Inflammatory macrophage treated with lipopolysaccharide for 4 hours (primary cell): Measurements from ENCODE around the gene ATM.

ENCODE experiments used
- DNase-seq: peaks from one replicate; pipeline ENCODE4 v3.0.0-alpha.2; 2020

The ATM gene, protein sequence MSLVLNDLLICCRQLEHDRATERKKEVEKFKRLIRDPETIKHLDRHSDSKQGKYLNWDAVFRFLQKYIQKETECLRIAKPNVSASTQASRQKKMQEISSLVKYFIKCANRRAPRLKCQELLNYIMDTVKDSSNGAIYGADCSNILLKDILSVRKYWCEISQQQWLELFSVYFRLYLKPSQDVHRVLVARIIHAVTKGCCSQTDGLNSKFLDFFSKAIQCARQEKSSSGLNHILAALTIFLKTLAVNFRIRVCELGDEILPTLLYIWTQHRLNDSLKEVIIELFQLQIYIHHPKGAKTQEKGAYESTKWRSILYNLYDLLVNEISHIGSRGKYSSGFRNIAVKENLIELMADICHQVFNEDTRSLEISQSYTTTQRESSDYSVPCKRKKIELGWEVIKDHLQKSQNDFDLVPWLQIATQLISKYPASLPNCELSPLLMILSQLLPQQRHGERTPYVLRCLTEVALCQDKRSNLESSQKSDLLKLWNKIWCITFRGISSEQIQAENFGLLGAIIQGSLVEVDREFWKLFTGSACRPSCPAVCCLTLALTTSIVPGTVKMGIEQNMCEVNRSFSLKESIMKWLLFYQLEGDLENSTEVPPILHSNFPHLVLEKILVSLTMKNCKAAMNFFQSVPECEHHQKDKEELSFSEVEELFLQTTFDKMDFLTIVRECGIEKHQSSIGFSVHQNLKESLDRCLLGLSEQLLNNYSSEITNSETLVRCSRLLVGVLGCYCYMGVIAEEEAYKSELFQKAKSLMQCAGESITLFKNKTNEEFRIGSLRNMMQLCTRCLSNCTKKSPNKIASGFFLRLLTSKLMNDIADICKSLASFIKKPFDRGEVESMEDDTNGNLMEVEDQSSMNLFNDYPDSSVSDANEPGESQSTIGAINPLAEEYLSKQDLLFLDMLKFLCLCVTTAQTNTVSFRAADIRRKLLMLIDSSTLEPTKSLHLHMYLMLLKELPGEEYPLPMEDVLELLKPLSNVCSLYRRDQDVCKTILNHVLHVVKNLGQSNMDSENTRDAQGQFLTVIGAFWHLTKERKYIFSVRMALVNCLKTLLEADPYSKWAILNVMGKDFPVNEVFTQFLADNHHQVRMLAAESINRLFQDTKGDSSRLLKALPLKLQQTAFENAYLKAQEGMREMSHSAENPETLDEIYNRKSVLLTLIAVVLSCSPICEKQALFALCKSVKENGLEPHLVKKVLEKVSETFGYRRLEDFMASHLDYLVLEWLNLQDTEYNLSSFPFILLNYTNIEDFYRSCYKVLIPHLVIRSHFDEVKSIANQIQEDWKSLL (N-terminal part only)

DNA sequence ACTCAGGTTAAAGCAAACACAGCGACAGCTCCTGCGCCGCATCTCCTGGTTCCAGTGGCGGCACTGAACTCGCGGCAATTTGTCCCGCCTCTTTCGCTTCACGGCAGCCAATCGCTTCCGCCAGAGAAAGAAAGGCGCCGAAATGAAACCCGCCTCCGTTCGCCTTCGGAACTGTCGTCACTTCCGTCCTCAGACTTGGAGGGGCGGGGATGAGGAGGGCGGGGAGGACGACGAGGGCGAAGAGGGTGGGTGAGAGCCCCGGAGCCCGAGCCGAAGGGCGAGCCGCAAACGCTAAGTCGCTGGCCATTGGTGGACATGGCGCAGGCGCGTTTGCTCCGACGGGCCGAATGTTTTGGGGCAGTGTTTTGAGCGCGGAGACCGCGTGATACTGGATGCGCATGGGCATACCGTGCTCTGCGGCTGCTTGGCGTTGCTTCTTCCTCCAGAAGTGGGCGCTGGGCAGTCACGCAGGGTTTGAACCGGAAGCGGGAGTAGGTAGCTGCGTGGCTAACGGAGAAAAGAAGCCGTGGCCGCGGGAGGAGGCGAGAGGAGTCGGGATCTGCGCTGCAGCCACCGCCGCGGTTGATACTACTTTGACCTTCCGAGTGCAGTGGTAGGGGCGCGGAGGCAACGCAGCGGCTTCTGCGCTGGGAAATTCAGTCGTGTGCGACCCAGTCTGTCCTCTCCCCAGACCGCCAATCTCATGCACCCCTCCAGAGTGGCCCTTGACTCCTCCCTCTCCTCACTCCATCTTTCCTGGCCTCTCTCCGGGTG is at the start of gene ATM, which contains the start of gene NPAT:
Gene ATM, plus strand, starts transcription at position 494 of the 774 bp plus-strand sequence. CDS start 4,558 bp downstream, outside the sequence.
Gene NPAT, minus strand, starts transcription at position 65 of the 774 bp plus-strand sequence. CDS start 102 bp downstream, outside the sequence.
- peak; percentile 100 for DNase-seq

- no peak for DNase-seq
Observed at GRCh38 chr11:108177570-108177969, 45.3 kb upstream of the ATM start.

GRCh38 chr11:108193725-108194124 is 29.1 kb upstream of the ATM start:
- no peak for DNase-seq

DNA sequence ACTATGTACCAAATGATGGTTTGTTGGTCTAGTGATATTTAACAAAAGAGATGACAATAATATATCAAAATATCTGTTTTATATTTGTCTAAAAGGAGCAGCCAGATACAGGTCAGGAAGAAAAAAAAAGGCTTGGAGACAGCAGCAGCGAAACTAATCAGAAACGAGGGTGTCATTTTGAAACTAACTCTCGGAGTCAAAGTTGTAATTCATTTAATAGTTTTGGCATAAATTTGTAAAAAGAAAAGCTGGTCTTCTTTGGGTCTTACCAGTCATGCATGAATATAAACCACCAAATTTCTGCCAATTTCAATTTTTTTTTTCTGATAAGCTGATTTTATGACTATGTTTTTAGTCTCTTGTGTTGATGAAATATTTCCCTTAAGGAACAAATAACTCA is 26.0 kb upstream of the ATM start:
- DNase-seq: no peak

DNA sequence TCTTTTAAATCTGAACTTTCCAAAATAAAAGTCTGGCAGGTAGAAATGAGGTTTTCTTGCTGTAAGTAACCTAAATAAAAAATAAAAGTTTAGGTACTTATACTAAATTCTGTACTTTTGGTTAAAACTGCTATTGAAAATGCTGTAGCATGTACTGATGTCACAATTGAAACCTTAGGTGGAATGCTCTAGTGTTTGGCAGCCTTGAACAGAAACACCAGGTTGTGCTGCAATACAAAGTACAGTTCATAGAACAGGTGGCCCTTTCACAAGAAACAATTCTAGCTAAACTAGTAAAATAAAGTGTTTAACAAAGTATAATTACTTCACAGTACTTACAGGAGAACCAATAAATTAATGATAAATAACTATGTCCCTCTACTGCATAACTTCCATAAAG is 25.5 kb upstream of the ATM start:
- DNase-seq: no peak

- DNase-seq: no peak
Observed at GRCh38 chr11:108198833-108199232, 24.0 kb upstream of the ATM start.

GRCh38 chr11:108199446-108200321 is 23.2 kb upstream of the ATM start:
- DNase-seq: peak; percentile 91

GRCh38 chr11:108203075-108203474 is 19.8 kb upstream of the ATM start:
- peak; percentile 40 for DNase-seq

- DNase-seq: no peak
Observed at GRCh38 chr11:108204376-108204775, 18.5 kb upstream of the ATM start.

- no peak for DNase-seq
Observed at GRCh38 chr11:108204929-108205499, 17.9 kb upstream of the ATM start.

- DNase-seq: no peak
Observed at GRCh38 chr11:108206171-108206570, 16.7 kb upstream of the ATM start.

- no peak for DNase-seq
Observed at GRCh38 chr11:108206969-108207682, 15.7 kb upstream of the ATM start.

- DNase-seq: no peak
Observed at GRCh38 chr11:108207683-108208060, 15.2 kb upstream of the ATM start.

DNA sequence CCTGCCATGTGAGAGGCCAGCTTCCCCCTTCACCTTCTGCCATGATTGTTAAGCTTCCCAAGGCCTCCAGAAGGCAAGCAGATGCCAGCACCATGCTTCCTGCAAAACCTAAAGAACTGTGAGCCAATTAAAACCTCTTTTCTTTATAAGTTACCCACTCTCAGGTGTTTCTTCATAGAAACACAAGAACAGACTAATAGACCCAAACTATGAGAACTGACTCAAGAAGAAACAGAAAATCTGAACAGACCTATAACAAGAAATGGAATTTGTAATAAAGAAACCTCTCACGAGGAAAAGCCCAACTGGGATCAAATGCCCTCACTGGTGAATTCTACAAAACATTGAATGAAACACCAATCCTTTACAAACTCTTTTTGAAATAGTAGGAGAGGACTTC is 12.4 kb upstream of the ATM start:
- DNase-seq: no peak

DNA sequence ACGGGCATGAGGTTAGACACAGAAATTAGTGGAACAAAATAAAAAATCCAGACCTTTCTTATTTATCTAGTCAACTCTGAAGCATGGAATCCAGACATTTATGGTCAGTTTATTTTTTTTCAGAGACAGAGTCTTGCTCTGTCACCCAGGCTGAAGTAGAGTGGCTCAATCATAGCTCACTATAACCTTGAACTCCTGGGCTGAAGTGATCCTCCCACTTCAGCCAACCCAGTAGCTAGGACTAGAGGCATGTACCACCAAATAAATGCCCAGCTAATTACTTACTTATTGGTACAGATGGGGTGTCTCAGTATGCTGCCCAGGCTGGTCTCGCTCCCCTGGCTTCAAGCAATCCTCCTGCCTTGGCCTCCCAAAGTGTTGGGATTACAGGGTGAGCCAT is 9.1 kb upstream of the ATM start:
- no peak for DNase-seq

DNA sequence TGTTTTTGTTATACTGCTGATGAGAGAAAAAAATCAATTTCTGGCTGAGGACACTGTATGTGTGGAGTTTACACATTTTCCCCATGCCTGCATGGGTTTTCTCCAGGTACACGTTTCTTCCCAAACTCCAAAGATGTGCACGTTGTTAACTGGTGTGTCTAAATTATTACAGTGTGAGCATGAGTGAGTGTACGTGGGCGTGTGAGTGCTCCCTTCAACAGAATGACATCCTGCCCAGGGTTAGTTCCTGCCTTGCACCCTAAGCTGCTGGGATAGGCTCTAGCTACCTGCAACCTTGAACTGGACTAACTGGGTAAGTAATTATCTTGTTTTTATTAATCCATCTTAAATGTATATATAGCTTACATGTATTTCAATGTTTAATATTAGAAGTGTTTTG is 5.9 kb upstream of the ATM start:
- DNase-seq: peak; percentile 19

- DNase-seq: no peak
Observed at GRCh38 chr11:108218455-108218854, 4.4 kb upstream of the ATM start.

GRCh38 chr11:108218912-108219783 is 3.7 kb upstream of the ATM start:
- DNase-seq: no peak
